K562 (cell line): ENCODE results near the gene SLC17A2. TPM values are rescaled to one million over a fixed set of nuclear protein-coding genes. Genes with fewer than 3 reads are reported as not detected.

Source experiments
- ATF1 ChIP-seq, 2 experiments: fragments of 450-650 bp in 1 of 2; IDR thresholded peaks; 2 replicates each; pipeline ENCODE4 v1.6.1; 2016; ENCODE audit warnings: missing compliant biosample characterization in 1 of 2, missing genetic modification characterization in 1 of 2
- BMI1 ChIP-seq: fragments of 150-350 bp; IDR thresholded peaks from 2 replicates; pipeline ENCODE4 v1.6.1; 2014; ENCODE audit warnings: low read length
- CREB3 ChIP-seq: fragments of 450-650 bp; conservative IDR thresholded peaks from 2 replicates; pipeline ENCODE4 v1.6.1; 2016; ENCODE audit warnings: missing genetic modification characterization, low read depth, mild to moderate bottlenecking, missing compliant biosample characterization, moderate library complexity
- EP400 ChIP-seq: fragments of 450-650 bp; IDR thresholded peaks from 2 replicates; pipeline ENCODE4 v1.6.1; 2017; ENCODE audit warnings: antibody characterized with exemption, mild to moderate bottlenecking, moderate library complexity
- ETV1 ChIP-seq: fragments of 450-650 bp; conservative IDR thresholded peaks from 2 replicates; pipeline ENCODE4 v1.6.1; 2016; ENCODE audit warnings: missing genetic modification characterization, control low read depth, low read depth, missing compliant biosample characterization
- FOXA3 ChIP-seq, 2 experiments: fragments of 450-650 bp in 1 of 2; sonication (generic) in 1 of 2; formaldehyde crosslinking; IDR thresholded peaks in 1 of 2; conservative IDR thresholded peaks in 1 of 2; 2 replicates each; pipeline versions ENCODE4 v1.4.0 to v1.8.0; 2020 to 2022; ENCODE audit warnings: mild to moderate bottlenecking in 2 of 2, missing genetic modification reagents in 1 of 2
- HDAC3 ChIP-seq: fragments of 450-650 bp; IDR thresholded peaks from 2 replicates; pipeline ENCODE4 v1.6.1; 2018; ENCODE audit warnings: borderline replicate concordance, mild to moderate bottlenecking, moderate library complexity; ENCODE audit not compliant: partially characterized antibody
- HNRNPL ChIP-seq: fragments of 200-400 bp; formaldehyde crosslinking; IDR thresholded peaks from 2 replicates; pipeline ENCODE4 v1.6.1; 2017; ENCODE audit warnings: low read depth, mild to moderate bottlenecking, low read length
- HOXB6 ChIP-seq: fragments of 250-450 bp; sonication (Bioruptor Pico); IDR thresholded peaks from 2 replicates; pipeline ENCODE4 v1.5.1; 2022; ENCODE audit warnings: mild to moderate bottlenecking, borderline replicate concordance
- NFYB ChIP-seq: IDR thresholded peaks from 2 replicates; pipeline ENCODE4 v1.6.1; 2011; ENCODE audit warnings: mild to moderate bottlenecking, moderate library complexity; ENCODE audit not compliant: insufficient read length; ENCODE audit errors: extremely low read depth
- NONO ChIP-seq, 2 experiments: fragments of 200-400 bp in 1 of 2; fragments of 450-650 bp in 1 of 2; formaldehyde crosslinking in 1 of 2; IDR thresholded peaks; 2 replicates each; pipeline ENCODE4 v1.6.1; 2017; ENCODE audit warnings: low read depth in 2 of 2, mild to moderate bottlenecking in 2 of 2, moderate library complexity in 2 of 2, low read length in 1 of 2
- PHF21A ChIP-seq: fragments of 450-650 bp; IDR thresholded peaks from 2 replicates; pipeline ENCODE4 v1.6.1; 2017; ENCODE audit warnings: low read depth, borderline replicate concordance
- PHF8 ChIP-seq: fragments of 200-600 bp; sonication (generic); IDR thresholded peaks from 2 replicates; pipeline ENCODE4 v1.6.1; 2012; ENCODE audit warnings: mixed run types, mild to moderate bottlenecking, inconsistent platforms, low read length, moderate library complexity, borderline replicate concordance
- PPARD ChIP-seq: fragments of 250-450 bp; sonication (Bioruptor Pico); IDR thresholded peaks from 2 replicates; pipeline ENCODE4 v1.8.0; 2022; ENCODE audit warnings: inconsistent platforms, mild to moderate bottlenecking, moderate library complexity
- PRDM10 ChIP-seq: fragments of 450-650 bp; IDR thresholded peaks from 2 replicates; pipeline ENCODE4 v1.6.1; 2018; ENCODE audit not compliant: partially characterized antibody
- RBM17 ChIP-seq: fragments of 200-400 bp; formaldehyde crosslinking; IDR thresholded peaks from 2 replicates; pipeline ENCODE4 v1.6.1; 2017; ENCODE audit warnings: low read depth, mild to moderate bottlenecking, low read length, borderline replicate concordance
- RFX5 ChIP-seq: IDR thresholded peaks from 2 replicates; pipeline ENCODE4 v1.6.1; 2011; ENCODE audit warnings: low read depth, mild to moderate bottlenecking, improper control_type of control experiment, low read length
- RNF2 ChIP-seq: sonication (generic); IDR thresholded peaks from 2 replicates; pipeline ENCODE4 v1.6.1; 2016
- SIN3A ChIP-seq, 2 experiments: fragments of 150-350 bp in 1 of 2; IDR thresholded peaks; 2 replicates each; pipeline ENCODE4 v1.6.1; 2011 to 2016; ENCODE audit warnings: borderline replicate concordance in 2 of 2, low read depth in 2 of 2, low read length in 2 of 2, mild to moderate bottlenecking in 2 of 2, moderate library complexity in 2 of 2; ENCODE audit not compliant: control insufficient read depth in 1 of 2
- TBL1XR1 ChIP-seq, 2 experiments: IDR thresholded peaks; 2 replicates each; pipeline ENCODE4 v1.6.1; 2012; ENCODE audit warnings: improper control_type of control experiment in 2 of 2, low read length in 2 of 2, mild to moderate bottlenecking in 1 of 2
- VEZF1 ChIP-seq: fragments of 200-800 bp; sonication (Bioruptor generic); IDR thresholded peaks from 2 replicates; pipeline ENCODE4 v1.6.1; 2017; ENCODE audit warnings: missing genetic modification characterization, missing compliant biosample characterization
- ZKSCAN8 ChIP-seq: fragments of 200-800 bp; sonication (Bioruptor generic); IDR thresholded peaks from 2 replicates; pipeline ENCODE4 v1.6.1; 2016; ENCODE audit warnings: missing genetic modification characterization, missing compliant biosample characterization
- ZNF175 ChIP-seq: fragments of 200-800 bp; sonication (Bioruptor generic); IDR thresholded peaks from 2 replicates; pipeline ENCODE4 v1.6.1; 2016; ENCODE audit warnings: low read depth, mild to moderate bottlenecking, missing genetic modification characterization, missing compliant biosample characterization
- polyA plus RNA-seq, 8 experiments: library from polyadenylated mRNA; depleted of rRNA in 4 of 8; stranded (reverse) in 5 of 8; unstranded in 3 of 8; fragments of >200 nt; fragmentation: Nextera tagmentation in 2 of 8; fragmentation: Illumina TruSeq in 1 of 8; extraction: Ambion mirVana in 2 of 8; extraction: Trizol in 1 of 8; gene quantifications; 2 replicates each; pipeline versions ENCODE4 v1.2.1 to v1.2.3, GENCODE V29; 2011 to 2014; ENCODE audit warnings: inconsistent platforms in 1 of 8, missing spikeins in 1 of 8
- total RNA-seq, 7 experiments: library from RNA; depleted of rRNA in 6 of 7; stranded (reverse); fragments of >200 nt in 6 of 7; fragmentation: Illumina TruSeq in 2 of 7; extraction: Trizol in 2 of 7; gene quantifications; 2 replicates each; pipeline versions ENCODE4 v1.2.1 to v1.2.3, GENCODE V29; 2011 to 2021; ENCODE audit warnings: low replicate concordance in 1 of 7

Gene SLC17A2
- total and polyA plus RNA-seq, 9 of the 15 experiments (the other 6 are each of a cell fraction or from before 2014, with no cell fraction given), result not detected

GRCh38 chr6:25866011-25866410 lies 64.5 kb downstream of the SLC17A2 start (continued):
- TF ChIP-seq HDAC3 (peak; percentile 74), HNRNPL (no peak), ZNF175 (CRISPR knock-in tag) (peak; percentile 98), ZKSCAN8 (CRISPR knock-in tag) (no peak), ETV1 (tag) (peak; percentile 94), CREB3 (no peak), NFYB (no peak), PHF8 (no peak), HOXB6 (CRISPR knock-in tag) (no peak), PHF21A (no peak), FOXA3 (CRISPR knock-in tag; conservative IDR thresholded peaks at IDR 0.05 in 1 of 2, IDR thresholded peaks at IDR 0.05 in 1 of 2) (peak in 1 of 2 experiments; percentile 66; a peak in 2 of 4 replicates), NONO (IDR thresholded peaks at IDR 0.05; ENCODE audit: low read depth in 2 of 2, low read length in 1 of 2) (no peak), RNF2 (peak; percentile 63; the same call in 1 of the 2 replicates), RFX5 (no peak), BMI1 (no peak), EP400 (no peak), PPARD (CRISPR knock-in tag) (no peak), SIN3A (IDR thresholded peaks at IDR 0.05; ENCODE audit: borderline replicate concordance in 2 of 2, control insufficient read depth in 1 of 2, low read depth in 2 of 2, low read length in 2 of 2) (no peak), TBL1XR1 (IDR thresholded peaks at IDR 0.05; ENCODE audit: low read length in 2 of 2) (peak in 1 of 2 experiments; percentile 68; a peak in 2 of 4 replicates), ATF1 (CRISPR knock-in tag; IDR thresholded peaks at IDR 0.05) (no peak), ATF1 (tag; IDR thresholded peaks at IDR 0.05) (peak; percentile 64), RBM17 (no peak), PRDM10 (no peak), VEZF1 (CRISPR knock-in tag) (no peak)
